ENCODE data around the gene SLC8A1. TPM values are rescaled to one million over a fixed set of nuclear protein-coding genes. Genes with fewer than 3 reads are reported as not detected.
"Not testable (repeated sequence)": the region's sequence is repeated elsewhere in the genome, so short reads cannot be mapped to it uniquely, and the experiment has no call there.

Gene SLC8A1
- total RNA-seq, 1 donor from 2014 or later = 82.9 TPM

GRCh38 chr2:40109381-40109780, 342.5 kb downstream of the SLC8A1 start:
- DNase-seq (ENCODE audit: low spot score) = no peak

GRCh38 chr2:40108851-40109250, 343.0 kb downstream of the SLC8A1 start:
- no peak for DNase-seq (ENCODE audit: low spot score)

- no peak for DNase-seq (ENCODE audit: low spot score)
These were observed 345.8 kb downstream of the SLC8A1 start for GRCh38 chr2:40106061-40106460.

- DNase-seq (ENCODE audit: low spot score) = no peak
These were observed 346.3 kb downstream of the SLC8A1 start for GRCh38 chr2:40105593-40105992.

GRCh38 chr2:40103590-40103989, 348.3 kb downstream of the SLC8A1 start:
- no peak for DNase-seq (ENCODE audit: low spot score)

GRCh38 chr2:40103163-40103562, 348.7 kb downstream of the SLC8A1 start:
- DNase-seq (ENCODE audit: low spot score) = no peak

- DNase-seq (ENCODE audit: low spot score) = no peak
These were observed 349.4 kb downstream of the SLC8A1 start for GRCh38 chr2:40102447-40102846.

GRCh38 chr2:40101131-40101575, 350.7 kb downstream of the SLC8A1 start:
- DNase-seq (ENCODE audit: low spot score) = no peak

- no peak for DNase-seq (ENCODE audit: low spot score)
These were observed 351.2 kb downstream of the SLC8A1 start for GRCh38 chr2:40100676-40101075.

- no peak for DNase-seq (ENCODE audit: low spot score)
These were observed 353.0 kb downstream of the SLC8A1 start for GRCh38 chr2:40098786-40099470.

- no peak for DNase-seq (ENCODE audit: low spot score)
These were observed 354.1 kb downstream of the SLC8A1 start for GRCh38 chr2:40097691-40098385.

- DNase-seq (ENCODE audit: low spot score) = no peak
These were observed 355.5 kb downstream of the SLC8A1 start for GRCh38 chr2:40096360-40096759.

GRCh38 chr2:40095000-40095399, 356.9 kb downstream of the SLC8A1 start:
- DNase-seq (ENCODE audit: low spot score) = no peak

- no peak for DNase-seq (ENCODE audit: low spot score)
These were observed 357.4 kb downstream of the SLC8A1 start for GRCh38 chr2:40094451-40094850.

- DNase-seq (ENCODE audit: low spot score) = no peak
These were observed 358.7 kb downstream of the SLC8A1 start for GRCh38 chr2:40093021-40093675.

- no peak for DNase-seq (ENCODE audit: low spot score)
These were observed 361.8 kb downstream of the SLC8A1 start for GRCh38 chr2:40090044-40090443.

GRCh38 chr2:40087927-40088326, 364.0 kb downstream of the SLC8A1 start:
- DNase-seq (ENCODE audit: low spot score) = no peak

- no peak for DNase-seq (ENCODE audit: low spot score)
These were observed 364.5 kb downstream of the SLC8A1 start for GRCh38 chr2:40087434-40087833.

GRCh38 chr2:40085786-40086185, 366.1 kb downstream of the SLC8A1 start:
- DNase-seq (ENCODE audit: low spot score) = no peak

GRCh38 chr2:40073336-40073735, 378.6 kb downstream of the SLC8A1 start:
- not testable (repeated sequence) for DNase-seq (ENCODE audit: low spot score)

- no peak for DNase-seq (ENCODE audit: low spot score)
These were observed 379.3 kb downstream of the SLC8A1 start for GRCh38 chr2:40072442-40073232.

GRCh38 chr2:40062381-40062780, 389.5 kb downstream of the SLC8A1 start:
- no peak for DNase-seq (ENCODE audit: low spot score)

All from mucosa of gallbladder (tissue), 1 donor.